H1 (cell line): ENCODE results near the gene MMP7.

ENCODE experiments used
- ASH2L ChIP-seq: fragments of 200-600, 300-600 bp; sonication (generic); IDR thresholded peaks from one replicate; pipeline ENCODE4 v1.7.1; 2017; ENCODE audit warnings: low read length
- CTCF ChIP-seq, 3 experiments: IDR thresholded peaks; 1 replicate in 2 of 3; 2 replicates in 1 of 3; pipeline versions ENCODE4 v1.5.1 to v1.6.1; 2011; ENCODE audit warnings: low read length in 3 of 3, mild to moderate bottlenecking in 3 of 3, inconsistent platforms in 2 of 3, low read depth in 1 of 3, moderate library complexity in 1 of 3; ENCODE audit not compliant: insufficient read depth in 1 of 3; ENCODE audit errors: control extremely low read depth in 1 of 3
- EP300 ChIP-seq, 2 experiments: IDR thresholded peaks; 1 replicate in 1 of 2; 2 replicates in 1 of 2; pipeline ENCODE4 v1.6.1; 2011 to 2012; ENCODE audit warnings: low read depth in 2 of 2, low read length in 2 of 2, mild to moderate bottlenecking in 2 of 2, borderline replicate concordance in 1 of 2, inconsistent platforms in 1 of 2, moderate library complexity in 1 of 2
- EZH2 ChIP-seq: fragments of 200-600 bp; sonication (generic); IDR thresholded peaks from 2 replicates; pipeline ENCODE4 v1.7.1; 2012; ENCODE audit warnings: low read depth, mild to moderate bottlenecking, moderate library complexity, low read length, inconsistent platforms; ENCODE audit not compliant: severe bottlenecking
- KDM1A ChIP-seq: fragments of 200-600, 300-600 bp; sonication (generic); IDR thresholded peaks from 2 replicates; pipeline ENCODE4 v1.7.1; 2016; ENCODE audit warnings: mild to moderate bottlenecking, low read length, borderline replicate concordance
- MAX ChIP-seq: IDR thresholded peaks from 2 replicates; pipeline ENCODE4 v1.6.1; 2012; ENCODE audit warnings: inconsistent platforms
- NANOG ChIP-seq: IDR thresholded peaks from 2 replicates; pipeline ENCODE4 v1.6.1; 2011; ENCODE audit warnings: low read length, low read depth, mild to moderate bottlenecking, inconsistent platforms; ENCODE audit not compliant: insufficient read depth, poor library complexity, severe bottlenecking
- PHF8 ChIP-seq: fragments of 200-600 bp; sonication (generic); conservative IDR thresholded peaks from 2 replicates; pipeline ENCODE4 v1.7.1; 2012; ENCODE audit warnings: low read depth, mild to moderate bottlenecking, inconsistent platforms, low read length, moderate library complexity
- POLR2A ChIP-seq, 2 experiments: IDR thresholded peaks; 1 replicate in 1 of 2; 2 replicates in 1 of 2; pipeline ENCODE4 v1.6.1; 2011; ENCODE audit warnings: low read depth in 2 of 2, low read length in 2 of 2, mild to moderate bottlenecking in 2 of 2; ENCODE audit errors: control extremely low read depth in 1 of 2
- POLR2AphosphoS5 ChIP-seq: IDR thresholded peaks from 2 replicates; pipeline ENCODE4 v1.6.1; 2011; ENCODE audit warnings: low read depth, low read length
- RAD21 ChIP-seq, 2 experiments: IDR thresholded peaks in 1 of 2; conservative IDR thresholded peaks in 1 of 2; 2 replicates each; pipeline ENCODE4 v1.6.1; 2011; ENCODE audit warnings: low read depth in 2 of 2, low read length in 2 of 2, improper control_type of control experiment in 1 of 2, inconsistent platforms in 1 of 2, mild to moderate bottlenecking in 1 of 2, moderate library complexity in 1 of 2
- SRF ChIP-seq: IDR thresholded peaks from 2 replicates; pipeline ENCODE4 v1.6.1; 2011; ENCODE audit warnings: mild to moderate bottlenecking, low read depth, low read length, moderate library complexity
- TAF7 ChIP-seq: optimal IDR thresholded peaks from 2 replicates; pipeline ENCODE3; 2011; ENCODE audit warnings: low read depth, mild to moderate bottlenecking, inconsistent platforms, low read length, moderate library complexity, borderline replicate concordance
- USF2 ChIP-seq: IDR thresholded peaks from 2 replicates; pipeline ENCODE4 v1.6.1; 2011; ENCODE audit warnings: low read length, improper control_type of control experiment

GRCh38 chr11:102471474-102471873 lies 59.1 kb downstream of the MMP7 start:
- TF ChIP-seq ASH2L (no peak), POLR2AphosphoS5 (no peak), CTCF (IDR thresholded peaks at IDR 0.05; ENCODE audit: control extremely low read depth in 1 of 3, insufficient read depth in 1 of 3, low read depth in 1 of 3, low read length in 3 of 3) (no peak), KDM1A (no peak), TAF7 (no peak), POLR2A (IDR thresholded peaks at IDR 0.05; ENCODE audit: control extremely low read depth in 1 of 2, low read depth in 2 of 2, low read length in 2 of 2) (no peak), NANOG (no peak), MAX (no peak), PHF8 (no peak), EP300 (IDR thresholded peaks at IDR 0.05; ENCODE audit: borderline replicate concordance in 1 of 2, low read depth in 2 of 2, low read length in 2 of 2) (no peak), SRF (no peak), RAD21 (IDR thresholded peaks at IDR 0.05 in 1 of 2, conservative IDR thresholded peaks at IDR 0.05 in 1 of 2; ENCODE audit: low read depth in 2 of 2, low read length in 2 of 2) (no peak), USF2 (no peak), EZH2 (no peak)
